22Rv1 (cell line): ENCODE results near the gene SLC38A10.
A peak's percentile ranks its signal among the peaks of the same experiment; 100 is the strongest.

ENCODE experiments used
- H3K27ac ChIP-seq: fragments of 450-650 bp; 2 replicates; pipeline ENCODE4 v1.5.1; 2017
- ZFX ChIP-seq: fragments of 450-650 bp; IDR thresholded peaks from 2 replicates; pipeline ENCODE4 v1.6.1; 2017; ENCODE audit warnings: antibody characterized with exemption, borderline replicate concordance
- TF ChIP-seq, protein P1 (sequence below): fragments of 450-650 bp; IDR thresholded peaks from 2 replicates; pipeline ENCODE4 v1.5.1; 2017; ENCODE audit warnings: mild to moderate bottlenecking

Gene SLC38A10

DNA sequence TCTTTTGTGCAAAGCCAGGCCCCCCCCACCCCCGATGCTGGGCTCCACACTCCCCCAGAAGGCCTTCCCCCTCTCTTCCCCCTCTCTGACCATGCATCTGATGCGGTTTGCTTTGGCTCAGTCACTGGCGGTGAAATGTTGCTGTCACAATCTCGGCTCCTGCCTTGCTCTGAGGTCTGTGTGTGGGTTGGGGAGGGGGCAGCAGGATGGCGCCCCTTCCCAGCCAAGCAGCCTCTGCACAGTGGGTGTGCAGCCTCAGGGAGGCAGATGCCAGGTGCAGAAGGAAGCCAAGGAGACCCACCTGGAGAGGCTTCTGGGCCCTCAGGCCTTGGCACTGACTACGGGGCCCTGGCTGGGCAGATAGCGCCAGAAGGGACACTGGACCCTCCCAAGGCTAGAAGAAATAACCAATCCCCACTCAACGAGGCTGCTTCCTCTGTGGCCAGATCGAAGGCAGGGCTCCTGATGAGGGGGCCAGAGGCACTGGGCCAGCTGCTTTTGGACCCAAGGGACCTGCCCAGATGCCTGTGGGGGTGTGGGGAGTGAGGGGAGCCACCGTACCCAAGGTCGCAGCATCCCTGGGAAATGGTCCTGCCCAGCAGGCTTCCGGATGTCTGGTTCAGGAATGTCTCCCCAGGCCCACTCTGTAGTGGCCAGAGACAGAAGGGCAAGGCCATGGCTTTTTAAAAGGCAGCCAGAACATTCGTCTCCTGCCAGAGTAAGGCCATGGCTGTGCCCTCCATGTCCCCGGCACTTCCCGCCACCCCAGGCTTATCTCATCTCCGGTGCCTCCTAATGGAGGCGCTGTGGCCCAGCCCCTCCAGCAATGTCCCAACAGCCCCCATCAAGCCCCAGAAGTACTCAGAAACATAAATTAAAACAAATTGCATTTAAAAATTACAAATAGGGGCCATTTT lies 43.4 kb upstream of the SLC38A10 start:
- H3K27ac ChIP-seq, result peak overlapping the region; percentile 99
- TF ChIP-seq ZFX, result no peak
- TF ChIP-seq, protein P1, sequence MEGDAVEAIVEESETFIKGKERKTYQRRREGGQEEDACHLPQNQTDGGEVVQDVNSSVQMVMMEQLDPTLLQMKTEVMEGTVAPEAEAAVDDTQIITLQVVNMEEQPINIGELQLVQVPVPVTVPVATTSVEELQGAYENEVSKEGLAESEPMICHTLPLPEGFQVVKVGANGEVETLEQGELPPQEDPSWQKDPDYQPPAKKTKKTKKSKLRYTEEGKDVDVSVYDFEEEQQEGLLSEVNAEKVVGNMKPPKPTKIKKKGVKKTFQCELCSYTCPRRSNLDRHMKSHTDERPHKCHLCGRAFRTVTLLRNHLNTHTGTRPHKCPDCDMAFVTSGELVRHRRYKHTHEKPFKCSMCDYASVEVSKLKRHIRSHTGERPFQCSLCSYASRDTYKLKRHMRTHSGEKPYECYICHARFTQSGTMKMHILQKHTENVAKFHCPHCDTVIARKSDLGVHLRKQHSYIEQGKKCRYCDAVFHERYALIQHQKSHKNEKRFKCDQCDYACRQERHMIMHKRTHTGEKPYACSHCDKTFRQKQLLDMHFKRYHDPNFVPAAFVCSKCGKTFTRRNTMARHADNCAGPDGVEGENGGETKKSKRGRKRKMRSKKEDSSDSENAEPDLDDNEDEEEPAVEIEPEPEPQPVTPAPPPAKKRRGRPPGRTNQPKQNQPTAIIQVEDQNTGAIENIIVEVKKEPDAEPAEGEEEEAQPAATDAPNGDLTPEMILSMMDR, result peak; percentile 27

DNA sequence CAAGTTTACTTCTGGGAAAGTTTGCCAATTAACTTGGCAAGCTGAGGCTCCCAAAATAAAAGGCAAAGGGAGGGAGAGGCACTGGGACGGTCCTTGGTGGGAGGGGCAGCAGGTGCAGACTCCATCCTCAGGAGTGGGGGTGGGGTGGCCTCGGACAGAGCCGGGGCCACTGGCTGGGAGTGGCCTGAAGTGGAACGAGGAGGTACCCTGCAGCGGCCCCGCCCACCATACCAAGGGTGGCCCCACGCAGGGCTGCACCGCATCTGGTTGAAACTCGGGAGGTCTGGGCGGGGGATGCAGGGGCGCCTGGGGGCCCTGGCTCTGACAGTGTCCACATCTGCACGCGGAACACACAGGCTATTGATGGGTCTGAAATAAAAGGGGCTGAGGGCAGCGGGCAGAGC lies 42.4 kb upstream of the SLC38A10 start:
- peak overlapping the region; percentile 99 for H3K27ac ChIP-seq
- TF ChIP-seq ZFX, result no peak
- TF ChIP-seq, protein P1, result no peak

DNA sequence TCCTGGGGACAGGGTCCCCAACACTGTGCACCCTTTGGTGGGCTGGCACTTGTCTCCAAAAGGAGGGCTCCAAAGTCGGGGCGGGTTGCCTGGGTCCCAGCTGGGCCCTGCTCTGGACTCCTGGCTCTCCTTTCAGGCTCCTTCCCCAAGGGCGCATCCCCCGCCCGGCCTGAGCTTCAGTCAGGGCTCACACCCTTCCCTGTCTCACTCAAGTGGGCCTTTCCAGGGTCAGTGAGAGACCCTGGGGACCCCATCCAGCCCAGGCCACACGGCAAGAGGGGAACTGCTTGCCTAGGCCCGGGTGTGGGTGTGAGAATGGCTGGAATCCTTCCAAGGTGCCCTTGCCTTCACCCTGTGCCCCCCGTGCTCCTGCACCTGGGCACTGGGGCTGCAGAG lies 41.8 kb upstream of the SLC38A10 start:
- TF ChIP-seq, protein P1, result no peak
- no peak for TF ChIP-seq ZFX
- H3K27ac ChIP-seq, result peak overlapping the region; percentile 99

DNA sequence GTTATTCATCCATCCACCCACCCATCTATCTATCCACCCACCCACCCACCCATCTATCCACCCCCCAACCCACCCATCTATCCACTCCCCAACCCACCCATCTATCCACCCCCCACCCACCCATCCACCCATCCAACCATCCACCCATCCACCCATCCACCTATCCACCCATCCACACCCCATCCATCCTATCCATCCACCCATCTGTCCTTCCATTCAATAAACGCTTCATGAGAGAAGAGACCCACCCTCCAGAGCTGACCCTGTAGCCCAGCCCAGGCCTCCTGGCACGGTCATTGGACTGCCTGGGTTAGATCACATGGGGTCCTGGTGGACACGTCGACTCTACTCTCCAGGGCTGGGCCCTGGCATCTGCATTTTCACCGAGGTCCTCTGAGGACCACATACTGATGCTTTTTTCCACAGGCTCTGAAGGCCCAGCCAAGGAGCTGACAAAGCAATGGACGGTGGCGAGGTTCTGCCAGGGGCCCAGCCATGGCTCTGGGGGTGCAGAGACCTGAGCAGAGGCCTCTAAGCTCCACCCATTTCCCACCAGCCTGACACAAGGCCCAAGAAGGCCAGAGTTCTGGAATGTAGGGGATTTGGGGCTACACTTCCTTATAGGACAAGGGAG lies 41.3 kb upstream of the SLC38A10 start:
- TF ChIP-seq, protein P1, result no peak
- TF ChIP-seq ZFX, result no peak
- peak overlapping the region; percentile 99 for H3K27ac ChIP-seq

DNA sequence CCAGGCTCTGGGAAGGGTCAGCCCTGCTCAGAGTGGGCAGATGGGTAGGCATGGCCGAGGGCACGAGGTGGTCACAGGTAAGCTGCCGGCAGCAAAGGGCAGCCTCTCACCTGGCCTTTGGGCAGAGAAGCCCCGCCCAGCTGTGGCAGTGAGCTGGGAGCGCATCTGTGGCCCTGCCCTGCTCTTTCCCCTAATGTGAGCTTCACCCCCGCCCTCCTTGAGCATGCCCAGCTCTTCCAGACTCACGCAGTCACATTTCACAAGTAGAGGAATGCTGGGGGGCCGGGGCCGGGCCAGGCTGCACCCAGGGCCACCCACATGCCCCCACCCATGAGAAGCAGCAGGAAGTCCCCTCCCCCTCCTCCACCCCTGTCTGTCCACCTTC lies 40.7 kb upstream of the SLC38A10 start:
- TF ChIP-seq ZFX, result no peak
- TF ChIP-seq, protein P1, result no peak

DNA sequence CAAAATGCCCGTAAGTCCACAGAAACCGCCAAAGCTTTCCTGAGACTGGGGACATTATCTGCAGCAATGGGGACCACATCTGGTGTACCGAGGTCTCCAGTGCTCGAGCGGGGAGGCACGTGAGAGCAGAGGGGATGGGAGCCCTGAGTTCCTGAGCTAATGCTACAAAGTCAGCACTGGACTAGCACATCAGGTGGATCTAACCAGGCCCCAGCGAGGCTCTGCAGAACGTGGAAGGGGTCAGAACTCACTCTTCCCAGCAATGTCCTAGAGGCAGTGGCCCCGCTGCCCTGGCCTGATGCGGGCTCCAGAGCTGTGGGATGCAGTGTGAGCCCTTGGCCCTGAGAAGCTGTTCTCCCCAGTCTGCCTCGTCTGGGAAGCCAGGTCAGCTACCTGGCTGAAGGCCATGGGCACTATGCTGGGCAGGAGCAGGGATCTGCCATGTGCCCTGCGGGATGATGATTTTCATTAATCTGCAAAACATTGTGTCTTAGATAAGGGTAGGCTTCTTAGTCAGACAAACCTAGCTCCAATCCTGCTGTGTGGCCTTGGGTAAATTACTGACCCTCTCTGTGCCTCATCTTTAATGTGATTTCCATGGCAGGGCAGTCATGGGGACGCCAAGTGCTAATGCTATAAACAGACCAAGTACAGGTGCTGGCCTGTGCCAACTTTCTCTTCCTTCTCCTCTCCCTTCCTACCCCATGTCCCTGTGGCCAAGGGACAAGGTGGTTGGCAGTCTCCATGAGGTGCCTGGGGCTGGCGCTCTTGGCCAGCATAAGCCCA lies 40.1 kb upstream of the SLC38A10 start:
- no peak for TF ChIP-seq ZFX
- TF ChIP-seq, protein P1, result no peak
- H3K27ac ChIP-seq, result peak overlapping the region; percentile 46

More for the DNA sequence above, 40.7 kb upstream of the SLC38A10 start:
- peak overlapping the region; percentile 46 for H3K27ac ChIP-seq
